ENCODE data around the gene AFDN.

- TF ChIP-seq CTCF (IDR thresholded peaks at IDR 0.05; ENCODE audit: low read length) (no peak), EZH2 (optimal IDR thresholded peaks at IDR 0.05; ENCODE audit: low read depth, low read length) (no peak)
Observed at GRCh38 chr6:167910007-167910406, 83.3 kb downstream of the AFDN start.

Data from MM.1S (cell line).